HS-27A (cell line): ENCODE measurements around the gene PRDM16.

Source experiments
- DNase-seq: peaks from one replicate; pipeline ENCODE4 v3.0.0-alpha.2; 2012; ENCODE audit warnings: low read depth, missing footprints

The PRDM16 gene

DNA sequence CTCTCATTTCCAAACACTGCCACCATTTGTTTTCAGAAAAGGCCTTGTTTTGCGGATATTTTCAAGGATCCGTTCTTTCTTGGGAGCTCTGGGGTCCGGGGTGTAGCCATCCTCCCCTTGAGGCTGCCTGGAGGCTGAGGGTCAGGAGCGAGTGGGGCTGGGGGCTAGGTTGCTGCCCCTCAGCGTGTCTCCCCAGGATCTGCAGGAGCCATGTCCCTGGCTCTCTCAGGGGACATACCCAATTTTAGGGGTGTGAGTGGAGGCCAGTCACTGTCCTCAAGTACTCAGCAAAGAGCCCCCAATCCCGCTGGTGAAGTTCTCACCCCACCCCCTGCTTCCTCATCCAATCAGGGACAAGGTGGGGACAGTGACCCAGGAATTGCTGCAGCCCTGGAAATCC, 15.0 kb upstream of the PRDM16 start:
- no peak for DNase-seq

GRCh38 chr1:3054474-3054873, 14.5 kb upstream of the PRDM16 start:
- DNase-seq = no peak

DNA sequence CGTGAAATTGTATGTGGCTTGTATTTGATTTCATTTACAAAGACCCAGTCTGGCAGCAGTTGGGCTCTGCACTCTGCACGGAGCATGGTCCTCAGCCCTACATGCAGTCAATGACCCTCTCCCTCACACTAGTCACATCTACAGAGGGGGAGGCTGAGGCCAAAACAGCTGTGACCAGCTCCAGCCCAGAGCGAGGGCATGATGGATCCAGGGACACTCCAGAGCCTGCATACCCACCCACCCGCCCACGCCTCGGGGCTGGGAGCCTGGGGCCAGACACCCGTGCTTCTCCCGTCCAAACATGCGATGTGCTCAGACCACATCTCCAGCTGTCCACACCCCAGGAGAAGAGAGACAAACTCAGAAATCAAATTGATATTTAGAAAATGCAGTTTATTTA, 14.0 kb upstream of the PRDM16 start:
- DNase-seq = no peak

DNA sequence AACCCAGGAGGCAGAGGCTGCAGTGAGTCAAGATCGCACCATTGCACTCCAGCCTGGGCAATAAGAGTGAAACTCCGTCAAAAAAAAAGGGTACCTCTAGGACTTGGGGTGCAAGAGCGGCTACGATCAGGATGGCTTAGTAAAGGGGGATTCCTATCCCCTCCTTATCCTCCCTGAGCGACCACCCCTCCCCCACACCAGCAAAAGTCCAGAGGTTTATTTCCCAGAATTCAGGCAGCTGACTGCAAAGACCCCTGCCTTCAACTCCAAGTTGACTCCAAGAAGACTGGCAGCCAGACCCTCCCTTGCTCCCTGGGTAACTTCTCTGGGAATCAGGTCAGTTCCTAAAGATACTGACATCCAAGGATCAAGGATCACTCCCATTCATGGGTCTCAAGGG, 12.4 kb upstream of the PRDM16 start:
- no peak for DNase-seq

GRCh38 chr1:3058263-3059030, 10.6 kb upstream of the PRDM16 start:
- DNase-seq = no peak

- DNase-seq = no peak
These were observed 8.9 kb upstream of the PRDM16 start for GRCh38 chr1:3060127-3060526.

GRCh38 chr1:3060601-3061551, 8.1 kb upstream of the PRDM16 start:
- DNase-seq = no peak

- no peak for DNase-seq
These were observed 7.4 kb upstream of the PRDM16 start for GRCh38 chr1:3061566-3061965.

DNA sequence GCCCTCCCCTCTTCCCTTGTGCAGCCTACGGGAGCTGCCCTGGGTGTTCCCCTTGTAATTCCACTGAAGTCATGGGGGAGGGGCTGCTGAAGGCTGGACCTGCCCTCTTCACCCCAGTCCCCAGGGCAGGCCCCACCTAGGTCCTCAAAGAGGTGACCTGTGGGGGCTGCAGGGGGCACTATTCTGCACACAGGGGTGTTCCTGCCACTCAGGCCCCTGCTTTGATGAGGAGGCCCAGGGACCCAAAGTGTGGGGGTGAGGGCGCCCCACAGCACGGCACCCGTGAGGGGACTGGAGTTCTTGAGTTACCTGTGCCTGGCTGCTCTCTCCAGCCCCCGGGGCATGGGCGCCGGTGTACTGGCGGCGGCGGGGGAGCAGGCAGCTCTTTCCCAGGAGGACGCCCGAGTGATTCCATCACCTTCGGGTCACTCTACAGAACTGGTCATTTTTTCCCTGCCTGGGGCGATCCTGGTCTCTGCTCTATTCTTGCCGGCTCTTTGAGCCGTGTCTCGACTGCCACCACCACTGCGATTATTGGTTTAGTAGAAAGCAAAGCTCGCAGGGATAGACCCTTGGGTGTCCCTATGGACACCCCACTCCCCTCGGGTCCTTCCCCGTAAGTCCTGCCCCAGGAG, 6.9 kb upstream of the PRDM16 start:
- no peak for DNase-seq

- no peak for DNase-seq
These were observed 6.2 kb upstream of the PRDM16 start for GRCh38 chr1:3062616-3063378.

GRCh38 chr1:3063379-3064295, 5.4 kb upstream of the PRDM16 start:
- no peak for DNase-seq

DNA sequence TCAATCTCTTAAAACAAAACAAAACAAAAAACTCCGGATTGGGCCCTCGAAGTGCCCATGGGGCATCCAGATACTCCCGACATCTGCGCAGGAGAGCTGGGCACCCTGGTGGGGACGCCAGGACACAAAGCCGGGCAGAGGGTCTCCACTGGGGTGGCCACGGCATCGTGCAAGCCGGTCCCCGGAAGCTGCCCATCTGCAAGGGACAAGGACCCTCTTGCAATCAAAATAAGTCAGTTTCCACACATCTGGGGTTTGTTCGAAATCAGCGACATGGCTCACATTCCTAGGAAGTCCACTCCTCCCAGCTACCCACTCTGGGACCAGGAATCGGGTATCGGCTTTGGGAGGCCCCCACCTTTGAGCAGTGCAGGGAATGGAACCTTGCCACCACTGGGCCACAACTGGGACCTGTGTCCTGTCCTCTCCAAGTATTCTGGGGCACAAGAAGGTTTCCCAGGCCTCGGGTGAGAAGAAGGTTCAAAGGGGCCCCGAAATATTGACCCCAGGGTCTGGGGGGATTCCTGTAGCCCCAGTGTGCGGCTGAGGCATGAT, 4.6 kb upstream of the PRDM16 start:
- no peak for DNase-seq

- DNase-seq = no peak
These were observed 4.1 kb upstream of the PRDM16 start for GRCh38 chr1:3064901-3065300.

GRCh38 chr1:3065396-3065795, 3.6 kb upstream of the PRDM16 start:
- DNase-seq = no peak

GRCh38 chr1:3065797-3066196, 3.2 kb upstream of the PRDM16 start:
- DNase-seq = no peak

DNA sequence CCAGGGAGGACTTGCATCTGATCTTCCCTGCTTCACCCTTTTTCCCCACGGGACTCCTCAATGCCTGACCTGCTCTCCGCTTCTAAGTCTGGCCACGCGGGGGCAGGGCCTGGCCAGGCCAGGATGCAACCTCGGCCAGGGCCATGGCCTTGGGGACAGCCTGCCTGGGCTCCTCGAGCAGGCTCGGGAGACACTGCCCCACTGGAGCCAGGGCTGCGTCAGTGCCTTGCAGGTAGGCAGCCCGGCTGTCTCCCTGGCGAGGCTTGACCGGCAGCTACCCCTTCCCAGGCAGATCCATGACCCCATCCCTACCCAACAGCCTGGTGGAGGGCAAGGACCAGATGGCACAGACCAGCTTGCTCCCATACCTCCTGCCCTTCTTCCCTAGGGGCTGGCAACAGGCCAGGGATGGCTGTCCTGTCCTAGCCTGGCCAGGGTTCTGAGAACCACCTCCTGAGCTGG, 2.7 kb upstream of the PRDM16 start:
- DNase-seq = no peak

DNA sequence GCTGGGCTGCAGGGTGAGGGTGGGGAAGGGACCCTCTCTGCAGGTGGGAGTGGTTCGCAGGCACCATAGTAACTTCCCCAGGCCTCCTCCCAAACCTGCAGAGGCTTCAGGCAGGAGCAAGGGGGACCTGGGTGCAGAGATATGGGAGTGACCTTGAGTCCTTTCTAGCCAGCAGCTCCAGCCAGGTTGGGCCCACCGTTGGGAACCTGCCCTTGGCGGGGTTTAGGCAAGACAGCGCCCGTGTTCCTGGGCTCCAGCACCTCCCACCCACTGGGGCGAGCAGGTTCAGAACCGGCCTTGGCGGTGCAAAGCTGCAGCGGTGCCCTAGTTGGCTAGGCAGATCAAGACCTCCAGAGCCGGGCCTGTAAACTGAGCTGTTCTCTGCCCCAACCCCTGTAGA, 2.2 kb upstream of the PRDM16 start:
- no peak for DNase-seq

DNA sequence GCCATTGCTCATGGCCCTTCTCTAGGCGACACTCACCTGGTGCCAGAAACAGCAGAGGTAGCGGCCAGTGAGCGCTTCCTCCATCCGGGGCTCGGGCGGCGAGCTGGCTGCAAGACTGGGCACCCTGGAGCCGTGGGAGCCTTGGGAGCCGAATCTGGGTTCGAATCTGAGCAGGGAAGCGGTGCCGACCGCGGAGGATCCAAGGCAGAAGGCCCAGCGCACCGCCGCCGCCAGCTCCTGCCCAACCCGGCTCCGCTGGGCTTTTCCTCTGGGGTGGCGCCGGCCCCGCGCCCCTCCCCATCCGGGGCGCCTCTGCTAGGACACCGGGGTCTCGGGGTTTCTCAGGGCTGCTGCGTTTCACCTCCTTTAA, 1.7 kb upstream of the PRDM16 start:
- DNase-seq = no peak

- no peak for DNase-seq
These were observed 1.1 kb upstream of the PRDM16 start for GRCh38 chr1:3067671-3068563.
